Measurements from ENCODE around the gene CADPS2. TPM values are rescaled to one million over a fixed set of nuclear protein-coding genes. Genes with fewer than 3 reads are reported as not detected.

Gene CADPS2
- total and polyA plus RNA-seq, 2 of the 8 experiments (the other 6 are each of a cell fraction or from before 2014, with no cell fraction given): 8.9 to 22.3 TPM

DNA sequence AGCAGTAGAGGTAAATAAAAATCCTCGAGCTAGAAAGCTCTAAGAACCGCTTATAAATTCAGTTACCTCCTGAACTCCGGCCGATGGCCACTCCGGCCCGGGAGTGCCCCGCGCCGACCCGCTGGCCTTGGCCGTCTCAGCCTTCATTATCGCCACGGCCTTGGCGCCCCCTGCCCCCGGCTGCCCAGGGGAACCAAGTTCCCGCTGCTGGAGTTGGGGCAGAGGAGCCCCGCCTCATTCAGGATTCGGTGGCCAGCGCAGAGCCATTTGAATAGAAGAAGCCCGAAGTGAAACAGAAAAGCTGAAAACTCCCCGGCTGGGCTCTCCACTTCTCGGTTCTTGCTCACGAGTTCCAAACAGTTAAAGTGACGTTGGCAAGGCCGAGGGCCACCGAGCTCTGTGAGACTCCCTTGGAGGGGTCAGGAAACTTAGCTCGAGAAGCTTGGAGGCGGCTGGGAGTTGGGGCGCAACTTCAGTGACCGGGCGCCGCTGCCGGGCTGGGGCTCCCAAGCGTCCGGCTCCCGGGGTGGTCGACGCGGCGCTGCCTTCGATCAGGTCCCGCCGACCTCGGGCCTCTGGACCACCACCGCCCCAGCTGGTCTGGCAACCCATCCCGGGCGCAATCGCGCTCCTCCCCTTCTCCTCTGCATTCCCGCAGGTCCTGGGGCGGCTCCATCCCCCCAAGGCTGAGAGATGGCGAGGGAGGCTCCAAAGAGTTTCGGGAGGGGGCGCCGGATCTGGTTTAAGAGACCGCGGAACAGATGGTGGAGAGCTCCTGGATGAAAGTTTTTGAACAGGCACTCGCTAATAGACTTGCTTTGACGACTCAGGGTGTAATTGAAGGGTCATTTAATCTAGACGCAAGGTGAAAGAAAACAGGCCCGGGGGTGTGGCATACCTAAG lies 575.9 kb downstream of the CADPS2 start (continued):
- TF ChIP-seq, protein P1, sequence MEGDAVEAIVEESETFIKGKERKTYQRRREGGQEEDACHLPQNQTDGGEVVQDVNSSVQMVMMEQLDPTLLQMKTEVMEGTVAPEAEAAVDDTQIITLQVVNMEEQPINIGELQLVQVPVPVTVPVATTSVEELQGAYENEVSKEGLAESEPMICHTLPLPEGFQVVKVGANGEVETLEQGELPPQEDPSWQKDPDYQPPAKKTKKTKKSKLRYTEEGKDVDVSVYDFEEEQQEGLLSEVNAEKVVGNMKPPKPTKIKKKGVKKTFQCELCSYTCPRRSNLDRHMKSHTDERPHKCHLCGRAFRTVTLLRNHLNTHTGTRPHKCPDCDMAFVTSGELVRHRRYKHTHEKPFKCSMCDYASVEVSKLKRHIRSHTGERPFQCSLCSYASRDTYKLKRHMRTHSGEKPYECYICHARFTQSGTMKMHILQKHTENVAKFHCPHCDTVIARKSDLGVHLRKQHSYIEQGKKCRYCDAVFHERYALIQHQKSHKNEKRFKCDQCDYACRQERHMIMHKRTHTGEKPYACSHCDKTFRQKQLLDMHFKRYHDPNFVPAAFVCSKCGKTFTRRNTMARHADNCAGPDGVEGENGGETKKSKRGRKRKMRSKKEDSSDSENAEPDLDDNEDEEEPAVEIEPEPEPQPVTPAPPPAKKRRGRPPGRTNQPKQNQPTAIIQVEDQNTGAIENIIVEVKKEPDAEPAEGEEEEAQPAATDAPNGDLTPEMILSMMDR (IDR thresholded peaks at IDR 0.05; ENCODE audit: control extremely low read depth in 1 of 3, insufficient read depth in 1 of 3, low read depth in 1 of 3, low read length in 3 of 3): peak in 2 of 3 experiments; percentile 23 to 25; a peak in 2 of 4 replicates
- no peak for TF ChIP-seq NANOG (IDR thresholded peaks at IDR 0.05; ENCODE audit: insufficient read depth, low read depth, low read length, poor library complexity, severe bottlenecking)
- TF ChIP-seq JUN (IDR thresholded peaks at IDR 0.05; ENCODE audit: low read depth, low read length): no peak
- TF ChIP-seq SIX5 (IDR thresholded peaks at IDR 0.05; ENCODE audit: low read depth, low read length): no peak
- no peak for TF ChIP-seq CEBPB (IDR thresholded peaks at IDR 0.05; ENCODE audit: low read depth, low read length)
- TF ChIP-seq POLR2A (IDR thresholded peaks at IDR 0.05; ENCODE audit: control extremely low read depth in 1 of 2, low read depth in 2 of 2, low read length in 2 of 2): peak in 1 of 2 experiments; percentile 49; a peak in 1 of 3 replicates
- TF ChIP-seq, protein P2, sequence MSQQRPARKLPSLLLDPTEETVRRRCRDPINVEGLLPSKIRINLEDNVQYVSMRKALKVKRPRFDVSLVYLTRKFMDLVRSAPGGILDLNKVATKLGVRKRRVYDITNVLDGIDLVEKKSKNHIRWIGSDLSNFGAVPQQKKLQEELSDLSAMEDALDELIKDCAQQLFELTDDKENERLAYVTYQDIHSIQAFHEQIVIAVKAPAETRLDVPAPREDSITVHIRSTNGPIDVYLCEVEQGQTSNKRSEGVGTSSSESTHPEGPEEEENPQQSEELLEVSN (IDR thresholded peaks at IDR 0.05): no peak
- no peak for TF ChIP-seq NRF1 (IDR thresholded peaks at IDR 0.05; ENCODE audit: low read depth, low read length)
- TF ChIP-seq CBX5 (IDR thresholded peaks at IDR 0.05; ENCODE audit: low read depth, low read length): no peak
- no peak for TF ChIP-seq CHD2 (IDR thresholded peaks at IDR 0.05; ENCODE audit: low read length)
- TF ChIP-seq GABPA (IDR thresholded peaks at IDR 0.05; ENCODE audit: borderline replicate concordance, insufficient read depth, low read length): no peak
- TF ChIP-seq PHF8 (conservative IDR thresholded peaks at IDR 0.05; ENCODE audit: low read depth, low read length): peak; percentile 43; the same call in 1 of the 2 replicates
- peak; percentile 91 for TF ChIP-seq KDM4A (IDR thresholded peaks at IDR 0.05; ENCODE audit: low read depth, low read length, severe bottlenecking)
- TF ChIP-seq, protein P3, sequence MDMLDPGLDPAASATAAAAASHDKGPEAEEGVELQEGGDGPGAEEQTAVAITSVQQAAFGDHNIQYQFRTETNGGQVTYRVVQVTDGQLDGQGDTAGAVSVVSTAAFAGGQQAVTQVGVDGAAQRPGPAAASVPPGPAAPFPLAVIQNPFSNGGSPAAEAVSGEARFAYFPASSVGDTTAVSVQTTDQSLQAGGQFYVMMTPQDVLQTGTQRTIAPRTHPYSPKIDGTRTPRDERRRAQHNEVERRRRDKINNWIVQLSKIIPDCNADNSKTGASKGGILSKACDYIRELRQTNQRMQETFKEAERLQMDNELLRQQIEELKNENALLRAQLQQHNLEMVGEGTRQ (IDR thresholded peaks at IDR 0.05; ENCODE audit: low read length): no peak
- TF ChIP-seq RAD21 (IDR thresholded peaks at IDR 0.05 in 1 of 2, conservative IDR thresholded peaks at IDR 0.05 in 1 of 2; ENCODE audit: low read depth in 2 of 2, low read length in 2 of 2): peak; percentile 29 to 49; a peak in 3 of 4 replicates
- no peak for TF ChIP-seq ZNF274 (IDR thresholded peaks at IDR 0.05; ENCODE audit: borderline replicate concordance, extremely low read depth, low read length)
- TF ChIP-seq, protein P4, sequence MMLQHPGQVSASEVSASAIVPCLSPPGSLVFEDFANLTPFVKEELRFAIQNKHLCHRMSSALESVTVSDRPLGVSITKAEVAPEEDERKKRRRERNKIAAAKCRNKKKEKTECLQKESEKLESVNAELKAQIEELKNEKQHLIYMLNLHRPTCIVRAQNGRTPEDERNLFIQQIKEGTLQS (IDR thresholded peaks at IDR 0.05; ENCODE audit: insufficient read depth, low read depth, low read length): no peak
- no peak for TF ChIP-seq RFX5 (IDR thresholded peaks at IDR 0.05; ENCODE audit: borderline replicate concordance, low read depth, low read length)

Measured in H1 (cell line).